H9 (cell line): ENCODE results near the gene NDE1. TPM values are rescaled to one million over a fixed set of nuclear protein-coding genes. Genes with fewer than 3 reads are reported as not detected.

ENCODE experiments used
- DNase-seq: peaks from one replicate; pipeline ENCODE4 v3.0.0-alpha.2; 2017
- H2AFZ ChIP-seq: one replicate; pipeline ENCODE4 v1.6.1; 2013; ENCODE audit warnings: mild to moderate bottlenecking, low read length, control low read depth, moderate library complexity
- H2AK5ac ChIP-seq: 2 replicates; pipeline ENCODE4 v1.6.1; 2013; ENCODE audit warnings: low read length, control low read depth, mixed read lengths; ENCODE audit not compliant: insufficient read length
- H2BK120ac ChIP-seq: one replicate; pipeline ENCODE4 v1.6.1; 2013; ENCODE audit warnings: low read depth, mild to moderate bottlenecking, low read length, control low read depth, inconsistent platforms; ENCODE audit not compliant: poor library complexity, severe bottlenecking
- H2BK12ac ChIP-seq: 2 replicates; pipeline ENCODE4 v1.6.1; 2013; ENCODE audit warnings: low read length, control low read depth, mixed read lengths, low read depth; ENCODE audit not compliant: insufficient read length
- H2BK15ac ChIP-seq: 2 replicates; pipeline ENCODE4 v1.6.1; 2013; ENCODE audit warnings: low read depth, low read length, control low read depth
- H2BK20ac ChIP-seq: one replicate; pipeline ENCODE4 v1.6.1; 2013; ENCODE audit warnings: low read depth, mild to moderate bottlenecking, low read length, control low read depth, inconsistent platforms; ENCODE audit not compliant: poor library complexity, severe bottlenecking
- H2BK5ac ChIP-seq: 2 replicates; pipeline ENCODE4 v1.6.1; 2013; ENCODE audit warnings: low read length, control low read depth, mixed read lengths; ENCODE audit not compliant: insufficient read length
- H3K14ac ChIP-seq: 2 replicates; pipeline ENCODE4 v1.6.1; 2013; ENCODE audit warnings: low read length, control low read depth; ENCODE audit not compliant: insufficient read depth
- H3K18ac ChIP-seq: 2 replicates; pipeline ENCODE4 v1.6.1; 2013; ENCODE audit warnings: low read depth, mild to moderate bottlenecking, mixed read lengths, low read length, control low read depth; ENCODE audit not compliant: insufficient read length
- H3K23ac ChIP-seq: 2 replicates; pipeline ENCODE4 v1.6.1; 2013; ENCODE audit warnings: low read length, control low read depth, mixed read lengths, low read depth; ENCODE audit not compliant: insufficient read length
- H3K23me2 ChIP-seq: 2 replicates; pipeline ENCODE4 v1.6.1; 2013; ENCODE audit warnings: low read depth, mild to moderate bottlenecking, mixed read lengths, low read length, control low read depth; ENCODE audit not compliant: insufficient read length, poor library complexity, severe bottlenecking
- H3K27ac ChIP-seq: 2 replicates; pipeline ENCODE4 v1.5.1; 2013; ENCODE audit warnings: low read length, control low read depth, mixed read lengths, low read depth; ENCODE audit not compliant: insufficient read length
- H3K27me3 ChIP-seq: 2 replicates; pipeline ENCODE4 v1.6.1; 2013; ENCODE audit warnings: low read length, control low read depth, inconsistent platforms; ENCODE audit not compliant: insufficient read depth
- H3K4ac ChIP-seq: 2 replicates; pipeline ENCODE4 v1.6.1; 2013; ENCODE audit warnings: low read depth, mild to moderate bottlenecking, control low read depth, inconsistent platforms, low read length, moderate library complexity
- H3K4me1 ChIP-seq: 2 replicates; pipeline ENCODE4 v1.6.1; 2013; ENCODE audit warnings: low read length, control low read depth, inconsistent platforms; ENCODE audit not compliant: insufficient read depth
- H3K4me2 ChIP-seq: 2 replicates; pipeline ENCODE4 v1.6.1; 2013; ENCODE audit warnings: low read length, control low read depth, mixed read lengths; ENCODE audit not compliant: insufficient read length, insufficient read depth
- H3K56ac ChIP-seq: 2 replicates; pipeline ENCODE4 v1.6.1; 2013; ENCODE audit warnings: low read depth, mild to moderate bottlenecking, mixed read lengths, low read length, control low read depth; ENCODE audit not compliant: insufficient read length
- H3K79me1 ChIP-seq: 2 replicates; pipeline ENCODE4 v1.6.1; 2013; ENCODE audit warnings: low read depth, mild to moderate bottlenecking, moderate library complexity, low read length, control low read depth, inconsistent platforms; ENCODE audit not compliant: insufficient read depth, poor library complexity, severe bottlenecking
- H3K79me2 ChIP-seq: 2 replicates; pipeline ENCODE4 v1.6.1; 2013; ENCODE audit warnings: low read length, control low read depth, inconsistent platforms; ENCODE audit not compliant: insufficient read depth
- H3K9ac ChIP-seq: 2 replicates; pipeline ENCODE4 v1.6.1; 2013; ENCODE audit warnings: low read length, control low read depth, mixed read lengths; ENCODE audit not compliant: insufficient read length; ENCODE audit errors: extremely low read depth
- H3K9me3 ChIP-seq: one replicate; pipeline ENCODE4 v1.6.1; 2013; ENCODE audit warnings: low read depth, low read length, inconsistent platforms; ENCODE audit not compliant: control insufficient read depth
- H3T11ph ChIP-seq: one replicate; pipeline ENCODE4 v1.6.1; 2013; ENCODE audit warnings: mild to moderate bottlenecking, low read length, control low read depth, inconsistent platforms
- H4K20me1 ChIP-seq: one replicate; pipeline ENCODE4 v1.6.1; 2013; ENCODE audit not compliant: control insufficient read depth, insufficient read length, insufficient read depth
- H4K5ac ChIP-seq: 2 replicates; pipeline ENCODE4 v1.6.1; 2013; ENCODE audit warnings: low read depth, mild to moderate bottlenecking, mixed read lengths, low read length, control low read depth; ENCODE audit not compliant: insufficient read length
- H4K8ac ChIP-seq: replicated peaks from 2 replicates; pipeline ENCODE4 v1.6.1; 2013; ENCODE audit warnings: low read length, control low read depth, mixed read lengths, low read depth; ENCODE audit not compliant: insufficient read length
- H4K91ac ChIP-seq: 2 replicates; pipeline ENCODE4 v1.6.1; 2013; ENCODE audit warnings: low read depth, mild to moderate bottlenecking, moderate library complexity, mixed read lengths, low read length, control low read depth; ENCODE audit not compliant: insufficient read length
- H3K27ac Mint-ChIP-seq, 3 experiments: 2 replicates in 2 of 3; 3 replicates in 1 of 3; pipeline ENCODE4 v1.8.0; 2020 to 2021; ENCODE audit warnings: mixed read lengths in 3 of 3, mild to moderate bottlenecking in 1 of 3, moderate library complexity in 1 of 3
- H3K27me3 Mint-ChIP-seq: 2 replicates; pipeline ENCODE4 v1.8.0; 2021; ENCODE audit warnings: low read depth, mild to moderate bottlenecking, moderate library complexity, mixed read lengths
- H3K36me3 Mint-ChIP-seq, 3 experiments: 2 replicates in 2 of 3; 3 replicates in 1 of 3; pipeline ENCODE4 v1.8.0; 2020 to 2021; ENCODE audit warnings: low read depth in 3 of 3, mixed read lengths in 3 of 3; ENCODE audit not compliant: insufficient read depth in 1 of 3
- H3K4me1 Mint-ChIP-seq, 2 experiments: 2 replicates each; pipeline ENCODE4 v1.8.0; 2020; ENCODE audit warnings: mixed read lengths in 2 of 2
- H3K4me3 Mint-ChIP-seq, 2 experiments: 2 replicates in 1 of 2; 3 replicates in 1 of 2; pipeline ENCODE4 v1.8.0; 2020 to 2021; ENCODE audit warnings: mild to moderate bottlenecking in 2 of 2, mixed read lengths in 2 of 2, moderate library complexity in 1 of 2
- H3K9me3 Mint-ChIP-seq, 2 experiments: 2 replicates in 1 of 2; 3 replicates in 1 of 2; pipeline ENCODE4 v1.8.0; 2020; ENCODE audit warnings: mild to moderate bottlenecking in 2 of 2, mixed read lengths in 2 of 2, moderate library complexity in 1 of 2
- WGBS: extraction: QIAGEN DNeasy Blood & Tissue Kit; methylation state at CpG from one replicate; pipeline ENCODE4 v1.1.7; 2013; ENCODE audit warnings: missing lambda C conversion rate, low lambda C conversion rate, mixed read lengths; ENCODE audit not compliant: insufficient read length; ENCODE audit errors: extremely low coverage; 5-methylcytosine and 5-hydroxymethylcytosine counted together
- total RNA-seq: library from RNA; stranded (reverse); gene quantifications from 2 replicates; pipeline ENCODE4 v1.2.1, GENCODE V29; 2021
- TF ChIP-seq, protein P1 (sequence below): fragments of 200-600 bp; sonication (generic); conservative IDR thresholded peaks from 3 replicates; pipeline ENCODE4 v1.8.0; 2021; ENCODE audit warnings: antibody characterized with exemption, mild to moderate bottlenecking

The NDE1 gene
- total RNA-seq, 1 experiment from 2014 or later, result 49.6 TPM

- no peaks in the 10 kb centered on the region for H3K9me3 Mint-ChIP-seq
- no peak overlapping the region for H4K91ac ChIP-seq
- H3K4ac ChIP-seq, result no peak overlapping the region
- no peak overlapping the region for H2BK12ac ChIP-seq
- no peak overlapping the region for H2BK5ac ChIP-seq
- no peaks in the 10 kb centered on the region for H3K9me3 ChIP-seq
- no peak overlapping the region for H3K18ac ChIP-seq
- H3K4me1 Mint-ChIP-seq, result peaks cover 0 to 2% of the 10 kb centered on the region in 2 experiments; a peak in 1 of 4 replicates
- H2BK15ac ChIP-seq, result no peak overlapping the region
- H3K27me3 Mint-ChIP-seq, result peaks cover 2% of the 10 kb centered on the region; the same call in 1 of the 2 replicates
- H3K27ac Mint-ChIP-seq, result no peak overlapping the region
- H3K23ac ChIP-seq, result no peak overlapping the region
- H3K36me3 Mint-ChIP-seq, result peaks cover 14 to 27% (median 21%) of the 10 kb centered on the region in 3 experiments
- no peak overlapping the region for H3K14ac ChIP-seq
- H3K4me1 ChIP-seq, result no peaks in the 10 kb centered on the region
- TF ChIP-seq, protein P1, sequence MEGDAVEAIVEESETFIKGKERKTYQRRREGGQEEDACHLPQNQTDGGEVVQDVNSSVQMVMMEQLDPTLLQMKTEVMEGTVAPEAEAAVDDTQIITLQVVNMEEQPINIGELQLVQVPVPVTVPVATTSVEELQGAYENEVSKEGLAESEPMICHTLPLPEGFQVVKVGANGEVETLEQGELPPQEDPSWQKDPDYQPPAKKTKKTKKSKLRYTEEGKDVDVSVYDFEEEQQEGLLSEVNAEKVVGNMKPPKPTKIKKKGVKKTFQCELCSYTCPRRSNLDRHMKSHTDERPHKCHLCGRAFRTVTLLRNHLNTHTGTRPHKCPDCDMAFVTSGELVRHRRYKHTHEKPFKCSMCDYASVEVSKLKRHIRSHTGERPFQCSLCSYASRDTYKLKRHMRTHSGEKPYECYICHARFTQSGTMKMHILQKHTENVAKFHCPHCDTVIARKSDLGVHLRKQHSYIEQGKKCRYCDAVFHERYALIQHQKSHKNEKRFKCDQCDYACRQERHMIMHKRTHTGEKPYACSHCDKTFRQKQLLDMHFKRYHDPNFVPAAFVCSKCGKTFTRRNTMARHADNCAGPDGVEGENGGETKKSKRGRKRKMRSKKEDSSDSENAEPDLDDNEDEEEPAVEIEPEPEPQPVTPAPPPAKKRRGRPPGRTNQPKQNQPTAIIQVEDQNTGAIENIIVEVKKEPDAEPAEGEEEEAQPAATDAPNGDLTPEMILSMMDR, result no peak
- WGBS, result no CpG with 5 or more reads among the region's 7 CpGs
- no peak overlapping the region for H4K5ac ChIP-seq
- no peak overlapping the region for H3T11ph ChIP-seq
- no peak overlapping the region for H3K27ac ChIP-seq
- H2BK120ac ChIP-seq, result no peak overlapping the region
- no peak overlapping the region for H3K56ac ChIP-seq
- no peaks in the 10 kb centered on the region for H3K23me2 ChIP-seq
- H3K4me2 ChIP-seq, result no peak overlapping the region
- H2AFZ ChIP-seq, result no peak overlapping the region
- no peak overlapping the region for H2BK20ac ChIP-seq
- no peak overlapping the region for H3K9ac ChIP-seq
- no peak overlapping the region for H3K4me3 Mint-ChIP-seq
- no peak overlapping the region for H2AK5ac ChIP-seq
- no peaks in the 10 kb centered on the region for H3K79me1 ChIP-seq
- no peak for DNase-seq
- no peaks in the 10 kb centered on the region for H3K27me3 ChIP-seq
- no peak overlapping the region for H4K8ac ChIP-seq
- no peaks in the 10 kb centered on the region for H3K79me2 ChIP-seq
- no peaks in the 10 kb centered on the region for H4K20me1 ChIP-seq
Observed at GRCh38 chr16:15723808-15724207, 73.8 kb downstream of the NDE1 start.
